T-helper 2 cell (primary cell): Measurements from ENCODE around the gene CDH20.

ENCODE experiments used
- DNase-seq, 5 experiments: peaks; one replicate each; pipeline versions ENCODE4 v3.0.0 to v3.0.0-alpha.2; 2012 to 2022
- total RNA-seq, 2 donors: gene quantifications; one replicate each; lab custom pipeline; 2026; lab: John Stamatoyannopoulos, UW

Gene CDH20
- total RNA-seq, result 0 to 0.20 reads per million in 2 donors

DNA sequence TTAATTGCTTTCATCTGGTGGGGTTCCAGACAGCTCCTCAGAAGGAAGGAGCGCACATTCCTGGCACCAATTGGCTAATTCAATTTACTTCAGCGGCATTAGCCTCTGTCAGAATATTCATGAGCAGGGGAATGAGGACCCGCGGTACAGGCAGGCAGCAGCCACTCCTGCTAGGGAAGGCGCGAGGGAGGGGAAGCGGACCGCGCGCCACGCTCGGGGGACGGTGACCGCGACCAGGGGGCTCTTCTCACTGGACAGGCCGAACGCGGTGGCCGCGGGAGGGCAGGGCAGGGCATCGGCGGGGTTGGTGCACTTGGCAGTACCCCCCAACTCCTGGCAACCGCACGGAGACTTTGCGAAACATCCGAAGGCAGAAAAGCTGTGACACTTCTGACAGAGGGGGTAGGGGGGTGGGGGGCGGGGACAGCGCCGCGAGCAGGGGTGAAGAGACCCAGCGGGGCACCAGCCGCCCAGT, at the start of gene CDH20:
TSS of gene CDH20 (plus strand) at position 160 of the 475 bp plus-strand sequence.
- no peak for DNase-seq

DNA sequence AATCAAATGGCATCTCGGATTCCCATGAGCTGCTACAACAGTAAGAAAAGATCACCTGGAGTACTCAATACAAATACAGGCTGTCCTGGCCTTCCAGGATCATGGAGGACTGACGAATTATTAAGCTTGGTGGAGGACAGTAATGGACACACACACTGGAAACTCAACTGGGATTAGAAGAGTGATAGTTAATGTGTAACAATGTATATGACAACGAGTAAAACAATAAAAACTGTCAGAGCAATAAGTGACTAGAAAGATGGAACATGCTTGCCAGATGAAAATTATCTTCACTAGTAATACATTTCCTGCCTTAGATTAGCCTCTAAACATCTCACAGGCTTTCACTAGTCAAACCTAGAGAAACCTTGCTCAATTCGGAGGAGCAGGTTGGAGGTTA, 49.2 kb upstream of the CDH20 start:
- DNase-seq, result no peak

DNA sequence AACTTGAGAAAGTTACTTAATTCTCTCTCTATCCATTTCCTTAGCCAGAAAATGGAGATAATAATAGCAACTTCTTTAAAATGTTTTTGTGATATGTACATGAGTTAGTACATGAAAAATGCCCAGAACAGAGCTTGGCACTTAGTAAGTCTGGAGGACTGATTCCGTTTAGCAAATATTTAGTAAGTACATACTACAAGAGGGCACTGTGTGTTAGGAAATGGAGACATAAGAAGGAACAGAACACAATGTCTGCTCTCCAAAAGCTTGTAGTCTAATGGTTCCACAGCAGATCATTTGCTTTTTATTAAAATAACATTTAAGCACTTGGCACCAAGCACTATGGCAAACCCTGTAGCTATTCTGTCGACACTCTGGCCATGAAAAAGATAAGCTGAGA, 47.5 kb upstream of the CDH20 start:
- DNase-seq, result no peak

DNA sequence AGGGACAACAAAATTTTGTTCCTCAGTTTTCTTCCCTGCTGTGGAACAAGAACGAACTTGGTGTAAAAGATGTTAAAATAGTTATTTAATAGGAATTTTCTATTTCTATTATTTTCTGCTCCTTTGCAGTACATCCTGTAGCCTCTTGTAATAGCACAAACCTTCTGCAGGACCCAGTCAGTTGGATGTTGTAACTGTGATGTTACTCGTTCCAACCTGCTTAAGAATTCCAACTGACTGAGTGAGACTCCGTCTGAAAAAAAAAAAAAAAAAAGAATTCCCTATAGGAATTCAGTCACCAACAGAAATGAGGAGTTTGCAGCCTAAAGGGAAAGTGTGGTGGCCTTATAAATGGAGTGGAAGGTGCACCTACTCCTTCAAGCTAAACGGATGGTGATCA, 46.4 kb upstream of the CDH20 start:
- no peak for DNase-seq

DNA sequence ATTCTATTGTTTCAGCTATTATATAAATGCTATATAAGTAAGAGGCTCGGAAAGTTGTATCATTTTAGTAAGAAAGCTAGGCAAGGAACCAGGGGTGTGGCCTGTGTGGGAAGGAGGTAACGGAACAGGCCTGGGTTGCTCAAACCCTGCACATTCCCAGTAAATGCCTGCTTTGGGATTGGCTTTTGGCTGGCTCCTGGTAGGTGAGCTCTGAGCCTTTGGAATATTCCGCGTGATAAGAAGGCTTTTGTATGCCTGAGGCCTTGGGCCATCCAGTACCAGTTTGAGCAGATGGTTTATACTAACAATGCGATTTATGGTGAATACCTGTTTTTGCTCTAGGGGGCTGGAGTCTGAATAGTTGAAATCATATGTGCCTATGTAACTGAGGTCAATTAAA, 42.6 kb upstream of the CDH20 start:
- no peak for DNase-seq

DNA sequence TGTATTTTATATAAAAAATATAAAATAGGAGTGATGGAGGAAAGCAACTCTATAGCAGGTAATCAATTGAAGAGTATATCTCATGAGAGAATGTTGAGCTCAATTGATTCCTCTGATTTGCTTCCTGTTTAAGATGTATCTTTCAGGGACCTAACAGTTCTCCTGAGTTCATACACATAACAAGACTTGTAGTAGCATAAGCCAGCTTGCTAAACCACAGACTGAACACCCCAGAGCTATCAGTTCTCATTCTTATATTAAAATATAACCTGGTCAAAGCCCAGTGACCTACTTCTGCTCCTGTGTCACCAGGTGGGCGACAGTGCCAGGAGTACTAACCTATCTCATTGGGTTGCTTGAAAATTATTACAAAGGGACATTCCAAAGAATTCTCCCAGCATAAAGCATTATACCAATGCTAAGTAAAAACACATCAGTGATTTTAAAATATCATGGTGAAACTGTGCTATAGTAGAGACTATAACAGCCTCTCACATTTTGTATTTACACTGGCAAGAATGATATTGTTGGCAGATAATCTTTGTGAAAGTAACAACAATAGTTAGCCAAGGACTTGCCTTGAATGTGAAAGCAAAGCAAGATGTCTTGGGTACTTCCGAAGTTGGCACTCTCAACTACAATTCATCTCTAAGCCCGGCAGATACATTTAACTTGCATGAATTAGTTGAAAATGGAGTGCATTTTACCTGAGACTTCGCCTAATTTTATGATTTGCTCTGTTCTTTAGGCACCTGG, 40.8 kb upstream of the CDH20 start:
- DNase-seq, result no peak

DNA sequence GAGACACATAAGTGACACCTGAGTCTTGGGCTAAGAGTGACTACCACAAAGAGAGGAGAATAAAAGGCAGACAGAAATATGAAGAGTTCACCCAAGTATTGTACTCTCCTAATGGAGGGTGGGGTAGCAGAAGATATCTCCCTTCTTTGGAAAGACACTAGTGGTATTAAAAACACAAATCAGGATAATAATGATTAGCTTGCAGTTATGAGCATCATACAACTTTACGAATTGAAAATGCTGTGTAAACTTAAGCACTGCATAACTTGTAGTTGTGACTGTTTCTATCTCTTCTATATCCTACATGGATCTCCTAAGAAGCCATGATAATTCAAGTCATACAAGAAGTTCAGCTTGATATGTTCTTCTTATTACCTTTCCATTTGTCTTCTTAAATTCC, 38.1 kb upstream of the CDH20 start:
- DNase-seq, result no peak

DNA sequence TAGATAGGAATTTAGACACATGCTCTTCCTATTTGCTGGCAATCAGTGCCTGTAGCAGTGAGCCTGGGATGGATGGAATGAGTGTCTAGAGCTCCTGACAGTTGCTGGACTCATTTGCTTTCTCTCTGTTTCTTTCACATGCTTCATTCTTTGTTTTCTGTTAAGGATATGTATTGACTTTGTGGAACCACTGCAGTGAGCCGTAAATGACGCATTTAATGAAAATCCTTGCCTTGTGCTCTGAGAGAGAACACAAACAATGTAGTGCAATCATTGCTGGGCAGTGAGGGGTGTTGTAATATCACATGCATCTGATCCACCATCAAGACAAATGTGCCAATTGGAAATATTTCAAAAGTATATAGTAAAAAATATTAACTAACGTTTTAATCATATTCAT, 25.2 kb upstream of the CDH20 start:
- no peak for DNase-seq

DNA sequence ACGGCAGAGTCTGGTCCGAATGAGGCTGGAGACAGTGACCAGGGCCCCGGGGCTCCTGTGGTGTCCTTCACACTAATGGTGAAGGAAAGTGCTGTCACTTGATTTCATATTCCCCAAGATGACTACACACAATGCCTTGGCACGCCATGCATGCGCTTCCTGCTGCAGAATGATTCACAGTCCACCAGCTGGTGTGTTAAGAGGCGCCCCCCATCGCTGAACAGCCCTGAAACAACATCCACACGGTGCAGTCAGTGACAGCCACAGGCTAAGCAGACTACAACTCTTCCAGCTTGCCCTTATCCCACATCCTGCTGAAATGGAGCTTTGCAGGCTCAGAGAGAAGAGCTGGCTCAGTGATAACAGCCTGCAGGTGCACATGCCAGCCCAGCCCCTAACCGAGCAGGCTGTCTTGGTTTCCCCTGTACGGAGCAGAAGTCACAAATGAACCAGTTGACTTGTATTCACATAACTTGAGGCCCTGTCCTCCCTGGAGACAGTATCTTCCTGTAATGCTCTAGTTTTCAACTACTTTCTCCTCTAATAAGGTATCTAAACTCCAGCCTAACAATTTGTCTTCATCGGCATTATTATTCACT, 24.3 kb upstream of the CDH20 start:
- no peak for DNase-seq

DNA sequence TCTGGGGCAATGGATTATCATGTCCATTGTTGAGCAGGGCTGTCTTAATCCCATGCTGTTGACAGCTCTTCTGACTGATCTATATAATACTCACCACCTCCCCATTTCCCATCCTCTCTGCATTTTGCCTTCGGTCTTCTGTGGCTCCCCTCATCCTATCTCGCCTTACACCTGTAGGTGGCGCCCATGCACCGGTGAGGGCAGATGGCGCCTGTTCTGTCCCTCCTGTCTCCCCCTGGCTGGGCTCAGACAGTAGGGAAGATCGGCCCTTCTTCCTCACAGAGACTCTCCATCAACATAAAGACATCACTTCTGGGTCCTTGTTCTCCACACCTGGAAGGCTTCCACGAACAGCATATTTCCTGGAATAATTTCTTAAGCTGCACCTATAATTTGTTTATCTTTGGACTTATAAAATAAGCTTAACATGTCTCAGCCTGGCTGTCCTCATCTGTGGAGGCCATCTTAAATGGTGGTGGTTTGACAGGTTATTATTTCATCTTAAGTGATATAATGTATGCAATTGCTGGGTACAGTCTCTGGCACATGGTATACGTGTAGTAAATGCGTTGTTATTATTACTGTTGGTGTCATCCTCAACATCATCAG, 10.9 kb upstream of the CDH20 start:
- peak in 1 of 5 experiments; percentile 39 for DNase-seq

DNA sequence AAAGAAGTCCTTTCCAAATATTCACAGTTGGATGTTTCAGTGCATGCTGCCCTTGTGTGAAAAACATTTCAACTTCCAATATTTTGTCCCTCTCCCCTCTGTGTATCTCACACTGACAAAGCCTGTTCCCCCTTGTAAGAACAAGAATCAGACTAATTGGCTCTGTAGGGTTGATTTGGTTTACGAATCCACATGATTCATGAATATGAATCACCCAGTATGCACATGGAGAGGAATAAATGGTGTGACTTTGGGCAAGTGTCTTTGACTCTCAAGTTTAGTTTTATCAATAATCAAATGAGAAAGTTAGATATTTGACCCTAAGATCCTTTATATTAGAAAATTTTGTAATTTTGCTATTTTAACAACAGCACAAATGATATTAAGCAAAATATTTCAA, 9.3 kb upstream of the CDH20 start:
- DNase-seq, result no peak

DNA sequence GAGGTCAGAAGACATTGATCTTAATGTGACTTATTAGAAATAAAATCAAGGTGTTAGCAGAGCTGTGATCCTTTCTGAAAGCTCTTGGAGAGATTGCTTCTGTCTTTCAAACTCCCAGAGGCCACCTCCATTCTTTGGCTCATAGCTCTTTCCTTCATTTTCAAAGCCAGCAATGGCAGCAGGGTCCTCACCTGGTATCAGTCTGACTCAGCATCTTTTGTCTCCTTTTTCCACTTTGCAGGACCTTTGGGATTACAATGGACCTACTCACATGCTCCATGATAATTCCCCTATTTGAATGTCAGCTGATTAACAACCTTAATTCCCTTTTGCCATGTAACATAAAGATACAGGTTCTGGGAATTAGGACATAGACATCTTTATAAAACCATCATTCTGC, 6.8 kb upstream of the CDH20 start:
- no peak for DNase-seq

DNA sequence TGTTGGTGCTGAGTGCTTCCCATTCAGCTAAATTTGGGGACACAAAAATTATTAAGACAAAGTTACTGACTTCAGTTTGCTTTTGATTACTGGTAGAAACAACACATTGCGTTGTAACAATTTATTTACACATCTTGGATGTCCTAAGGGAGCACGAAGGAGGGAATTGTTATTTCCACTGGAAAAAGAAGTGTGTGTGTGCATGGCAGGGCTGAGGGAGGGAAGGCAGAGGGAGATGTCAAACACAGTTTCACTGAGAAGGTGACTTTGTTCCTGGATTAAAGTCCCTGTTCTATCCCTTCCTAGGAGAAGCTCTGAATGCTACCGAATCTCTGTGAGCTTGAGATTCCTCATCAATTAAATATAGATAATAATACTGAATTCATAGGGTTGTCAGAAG, 3.8 kb upstream of the CDH20 start:
- no peak for DNase-seq

DNA sequence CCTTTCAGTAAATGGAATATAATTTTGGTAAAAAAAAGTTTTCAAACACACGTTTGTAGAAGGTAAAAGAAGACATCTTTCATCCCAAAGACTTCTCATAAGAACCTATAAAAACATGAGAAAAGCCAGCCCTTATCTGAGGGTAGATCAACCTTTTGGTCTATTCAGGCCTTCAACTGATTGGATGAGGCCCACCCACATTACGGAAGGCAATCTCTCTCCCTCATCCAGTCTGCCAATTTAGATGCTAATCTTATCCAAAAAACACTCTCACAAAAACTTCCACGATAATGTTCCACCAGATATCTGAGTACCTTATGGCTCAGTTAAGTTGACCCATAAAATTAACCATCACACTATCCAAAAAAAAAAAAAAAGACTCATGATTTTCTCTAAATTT, 2.2 kb upstream of the CDH20 start:
- no peak for DNase-seq

DNA sequence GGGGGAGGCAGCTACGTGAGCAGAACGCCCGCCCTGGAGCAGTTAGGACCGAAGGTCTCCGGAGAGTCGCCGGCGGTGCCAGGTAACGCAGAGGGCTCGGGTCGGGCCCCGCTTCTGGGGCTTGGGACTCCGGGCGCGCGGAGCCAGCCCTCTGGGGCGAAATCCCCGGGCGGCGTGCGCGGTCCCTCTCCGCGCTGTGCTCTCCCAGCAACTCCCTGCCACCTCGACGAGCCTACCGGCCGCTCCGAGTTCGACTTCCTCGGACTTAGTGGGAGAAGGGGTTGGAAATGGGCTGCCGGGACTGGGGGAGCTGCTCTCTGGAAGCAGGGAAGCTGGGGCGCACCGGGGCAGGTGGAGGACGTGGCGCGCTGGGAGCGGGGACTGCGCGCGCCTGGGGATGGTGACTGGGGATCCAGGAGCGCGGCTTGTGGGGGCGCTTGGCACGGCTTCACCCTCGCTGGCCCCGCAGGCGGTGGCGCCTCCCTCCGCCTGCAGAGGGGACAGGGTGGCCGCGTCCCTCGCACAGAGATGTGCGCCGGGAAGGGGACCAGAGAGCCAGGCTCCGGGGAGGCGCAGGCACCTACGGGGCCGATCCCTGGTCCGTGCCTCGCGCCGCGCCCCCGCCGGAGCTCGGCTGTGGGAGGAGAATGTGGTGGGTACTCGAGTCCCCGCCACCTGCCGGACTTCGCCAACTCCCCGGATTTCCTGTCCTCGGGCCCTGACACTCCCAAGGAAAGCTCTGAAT, 688 bp downstream of the CDH20 start:
- DNase-seq, result no peak

DNA sequence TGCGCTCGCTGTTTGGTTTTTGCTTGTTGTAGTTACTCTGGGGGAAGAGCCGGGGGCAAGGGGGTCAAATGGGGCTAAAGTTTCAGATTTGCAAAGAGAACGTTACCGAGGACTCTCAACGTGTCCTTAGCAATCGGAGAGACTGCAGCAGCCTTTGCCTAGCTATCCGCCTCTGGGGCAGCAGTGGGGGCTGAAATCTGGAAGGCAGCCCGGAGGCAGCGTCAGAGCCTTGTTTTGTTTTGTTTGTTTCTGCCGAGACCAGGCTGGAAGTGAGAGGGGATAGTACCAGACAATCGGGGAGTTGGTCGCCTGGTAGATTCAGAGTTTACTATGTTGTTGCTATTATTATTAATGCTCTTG, 1.2 kb downstream of the CDH20 start:
- no peak for DNase-seq

DNA sequence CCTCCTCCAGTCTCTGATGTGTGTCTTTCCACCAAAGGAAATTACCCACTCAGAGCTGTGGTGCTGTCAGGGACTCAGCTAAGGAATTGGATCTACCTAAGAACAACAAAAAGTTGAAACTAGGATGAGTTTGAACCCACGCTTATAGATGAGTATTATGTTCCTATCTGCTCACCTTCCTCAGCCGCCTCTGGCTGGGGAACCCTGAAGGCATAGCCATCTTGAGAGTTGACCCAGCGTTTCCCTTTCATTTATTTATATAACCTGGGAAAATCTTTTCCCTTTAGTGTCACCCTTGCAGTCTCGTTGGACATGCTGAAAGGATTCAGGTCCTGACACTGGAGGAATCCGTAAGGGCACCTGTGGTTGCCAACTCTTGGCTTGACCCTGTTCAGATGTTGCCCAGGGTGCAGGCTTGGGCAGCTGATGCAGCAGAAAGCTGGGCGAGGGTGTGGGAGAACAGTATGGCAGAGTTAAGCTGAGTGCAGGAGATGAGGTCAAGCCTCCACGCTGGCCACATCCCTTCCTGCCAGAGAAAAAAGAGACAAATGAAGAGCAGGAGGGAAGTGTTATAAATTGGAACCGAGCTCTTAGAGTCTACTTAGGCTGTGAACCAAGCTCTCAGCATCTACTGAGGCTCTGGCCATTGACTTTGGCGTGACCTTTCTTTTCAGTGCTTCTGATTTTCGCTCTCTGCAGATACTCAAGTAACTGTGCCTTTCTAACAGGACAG, 1.9 kb downstream of the CDH20 start:
- DNase-seq, result no peak

DNA sequence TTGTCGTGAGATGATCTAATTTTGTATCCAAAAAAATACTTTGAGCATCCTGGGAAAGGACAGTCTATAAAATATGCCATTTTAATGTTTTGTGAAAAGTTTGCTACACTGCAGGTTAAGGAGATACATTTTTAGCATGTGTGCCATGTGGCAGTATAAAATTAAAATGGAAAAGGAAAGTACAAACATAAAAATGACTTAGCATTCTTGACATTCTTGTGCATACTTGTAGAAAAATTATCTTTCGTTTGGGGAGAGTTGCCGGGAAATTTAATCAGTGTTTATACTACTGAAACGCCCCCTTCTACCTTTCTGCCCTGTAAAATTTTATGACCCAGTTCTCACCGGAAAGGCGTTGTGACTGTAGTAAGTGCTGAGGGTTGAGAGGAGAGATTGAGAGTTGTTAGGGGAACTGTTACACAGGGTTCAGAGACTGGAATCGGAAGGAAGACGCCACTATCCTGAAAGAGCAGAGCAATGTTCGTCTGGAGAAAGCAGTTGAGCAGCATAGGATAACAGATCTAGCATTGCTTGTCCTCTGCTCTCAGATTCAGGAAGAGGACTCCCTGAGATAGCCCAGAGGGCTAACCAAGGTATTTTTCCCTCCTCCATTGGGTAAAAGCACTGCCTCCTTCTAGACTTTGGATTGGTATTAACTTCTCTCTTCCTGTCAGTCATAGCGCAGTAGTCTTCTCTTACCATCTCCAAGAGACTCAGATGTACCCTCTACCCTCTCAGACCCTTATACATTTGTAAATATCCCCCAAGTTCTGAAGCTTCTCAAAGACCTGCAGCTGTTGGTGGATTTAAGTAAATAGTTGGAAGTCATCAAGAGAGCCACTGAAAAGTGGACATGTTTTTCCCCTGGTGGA, 2.7 kb downstream of the CDH20 start:
- no peak for DNase-seq

DNA sequence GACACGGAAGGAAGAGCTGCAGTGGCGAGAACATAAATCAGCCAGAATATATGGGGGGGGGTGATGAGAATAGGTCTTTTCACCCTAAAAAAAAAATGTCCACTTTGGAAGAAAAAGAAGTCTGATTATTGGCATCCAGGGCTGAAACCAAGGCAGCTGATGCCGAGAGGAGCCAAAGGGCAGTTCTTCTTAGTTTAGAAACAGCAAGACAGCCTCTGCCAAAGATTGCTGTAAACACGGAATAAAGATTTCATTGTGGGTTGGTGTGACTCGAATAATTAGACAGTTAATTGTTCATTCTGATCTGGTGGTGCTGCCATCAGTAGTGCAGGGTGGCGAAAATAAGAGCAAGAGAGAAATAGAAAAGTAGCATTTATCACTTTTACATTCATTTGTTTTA, 3.5 kb downstream of the CDH20 start:
- no peak for DNase-seq

DNA sequence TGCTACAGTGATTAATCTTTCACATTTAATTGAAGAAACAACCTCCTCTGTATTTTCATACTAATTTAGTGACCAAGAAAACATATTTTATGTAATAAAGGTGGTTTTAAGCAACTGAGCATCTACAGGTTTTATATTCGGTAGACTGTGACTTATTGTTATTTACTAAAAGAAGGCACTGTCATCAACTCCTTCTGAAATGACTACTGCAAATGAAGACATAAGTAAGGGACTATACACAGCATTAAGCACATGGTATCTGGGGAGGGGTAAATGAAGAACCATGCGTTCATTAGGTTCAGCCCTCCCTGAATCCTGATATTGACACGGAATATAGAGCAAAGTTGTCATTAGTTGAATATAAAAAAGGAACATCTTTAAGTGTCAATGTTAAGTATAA, 4.3 kb downstream of the CDH20 start:
- no peak for DNase-seq

DNA sequence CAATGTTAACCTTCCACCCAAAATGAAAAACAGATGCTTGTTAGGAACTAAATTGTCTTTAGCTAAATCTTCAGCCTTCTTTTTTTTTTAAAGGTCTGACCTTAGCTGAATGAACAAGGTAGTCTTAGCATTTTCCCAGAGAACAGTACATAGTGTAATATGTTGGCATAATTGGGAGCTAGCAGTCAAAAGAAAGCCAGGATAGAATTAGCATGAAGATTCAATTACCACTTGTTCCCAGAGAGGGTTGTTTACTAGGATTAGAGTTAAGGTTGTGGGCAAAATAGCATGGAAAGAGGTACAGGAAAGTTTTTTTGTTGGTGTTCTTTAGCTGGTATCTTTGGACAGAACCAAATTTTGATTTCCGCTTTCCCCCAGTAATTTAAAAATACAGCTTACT, 6.9 kb downstream of the CDH20 start:
- no peak for DNase-seq

DNA sequence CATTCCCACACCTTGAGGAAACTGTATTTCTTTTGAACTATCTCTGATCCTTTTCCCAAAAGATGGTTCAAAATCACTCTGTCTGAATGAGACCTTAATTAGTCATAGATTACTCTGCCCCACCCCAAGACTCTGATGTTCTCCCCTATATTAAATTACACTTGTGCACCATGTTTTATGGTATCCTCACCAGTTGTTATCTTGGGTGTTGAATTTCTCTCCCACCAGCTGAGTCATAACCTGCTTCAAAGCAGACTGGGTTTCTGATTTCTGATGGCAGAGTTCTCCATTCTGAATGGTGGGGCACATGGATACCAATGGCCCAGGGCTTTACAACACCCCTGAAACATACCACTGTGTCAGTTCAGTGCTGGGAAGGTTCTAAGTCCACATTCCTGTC, 15.0 kb downstream of the CDH20 start:
- DNase-seq, result no peak
